Neutrophil (primary cell): ENCODE results near the gene FLT1.

Experiments used
- H3K27ac ChIP-seq: fragments of 200-600 bp; sonication (generic); 2 replicates; pipeline ENCODE4 v1.5.1; 2016; ENCODE audit warnings: mild to moderate bottlenecking, moderate library complexity
- H3K27me3 ChIP-seq: fragments of 200-600 bp; sonication (generic); 2 replicates; pipeline ENCODE4 v1.6.0; 2016; ENCODE audit warnings: mild to moderate bottlenecking
- H3K36me3 ChIP-seq: fragments of 200-600 bp; sonication (generic); 2 replicates; pipeline ENCODE4 v1.5.1; 2017
- H3K4me1 ChIP-seq, 2 experiments: fragments of 200-600 bp in 1 of 2; sonication (generic) in 1 of 2; 1 replicate in 1 of 2; 2 replicates in 1 of 2; pipeline versions ENCODE4 v1.5.1 to v1.6.1; 2013 to 2016; ENCODE audit warnings: low read depth in 1 of 2, low read length in 1 of 2, mild to moderate bottlenecking in 1 of 2, moderate library complexity in 1 of 2; ENCODE audit not compliant: control insufficient read depth in 1 of 2, insufficient read depth in 1 of 2
- H3K4me3 ChIP-seq, 2 experiments: fragments of 200-600 bp in 1 of 2; sonication (generic) in 1 of 2; 1 replicate in 1 of 2; 2 replicates in 1 of 2; pipeline ENCODE4 v1.5.1; 2013 to 2016; ENCODE audit warnings: low read depth in 1 of 2, low read length in 1 of 2, mild to moderate bottlenecking in 1 of 2, moderate library complexity in 1 of 2
- H3K9me3 ChIP-seq: fragments of 200-600 bp; sonication (generic); 2 replicates; pipeline ENCODE4 v1.5.1; 2016
- CTCF ChIP-seq: fragments of 200-600 bp; sonication (generic); IDR thresholded peaks from 2 replicates; pipeline ENCODE4 v1.5.1; 2016; ENCODE audit warnings: antibody characterized with exemption

The FLT1 gene

GRCh38 chr13:28355822-28356371, 139.0 kb downstream of the FLT1 start:
- H3K36me3 ChIP-seq = no peaks in the 10 kb centered on the region
- TF ChIP-seq CTCF = no peak
- no peak overlapping the region for H3K27ac ChIP-seq
- no peaks in the 10 kb centered on the region for H3K4me1 ChIP-seq
- peaks cover 73% of the 10 kb centered on the region for H3K27me3 ChIP-seq
- no peaks in the 10 kb centered on the region for H3K9me3 ChIP-seq
- H3K4me3 ChIP-seq = no peak overlapping the region

GRCh38 chr13:28355046-28355821, 139.7 kb downstream of the FLT1 start:
- Histone ChIP-seq H3K27me3 (peaks cover 75% of the 10 kb centered on the region), H3K36me3 (no peaks in the 10 kb centered on the region), H3K9me3 (no peaks in the 10 kb centered on the region), H3K4me1 (no peaks in the 10 kb centered on the region), H3K4me3 (no peak overlapping the region), H3K27ac (no peak overlapping the region)
- no peak for TF ChIP-seq CTCF

- Histone ChIP-seq H3K4me1 (no peaks in the 10 kb centered on the region), H3K36me3 (no peaks in the 10 kb centered on the region), H3K27ac (no peak overlapping the region), H3K9me3 (no peaks in the 10 kb centered on the region), H3K4me3 (no peak overlapping the region), H3K27me3 (peaks cover 91% of the 10 kb centered on the region)
- TF ChIP-seq CTCF = no peak
These were observed 141.2 kb downstream of the FLT1 start for GRCh38 chr13:28353679-28354078.

- peaks cover 98% of the 10 kb centered on the region for H3K27me3 ChIP-seq
- no peaks in the 10 kb centered on the region for H3K4me1 ChIP-seq
These were observed 144.8 kb downstream of the FLT1 start for GRCh38 chr13:28349907-28350654.

GRCh38 chr13:28349371-28349770, 145.6 kb downstream of the FLT1 start:
- no peak overlapping the region for H3K27ac ChIP-seq
- H3K4me3 ChIP-seq = no peak overlapping the region
- no peaks in the 10 kb centered on the region for H3K4me1 ChIP-seq
- H3K27me3 ChIP-seq = peaks cover 96% of the 10 kb centered on the region
- no peaks in the 10 kb centered on the region for H3K9me3 ChIP-seq
- TF ChIP-seq CTCF = no peak
- H3K36me3 ChIP-seq = no peaks in the 10 kb centered on the region

More at GRCh38 chr13:28349907-28350654, 144.8 kb downstream of the FLT1 start:
- Histone ChIP-seq H3K27ac (no peak overlapping the region), H3K9me3 (no peaks in the 10 kb centered on the region), H3K36me3 (no peaks in the 10 kb centered on the region), H3K4me3 (no peak overlapping the region)
- TF ChIP-seq CTCF = no peak
